AG09319 (cell line): ENCODE data around the gene TSPOAP1.

ENCODE experiments used
- DNase-seq: peaks from one replicate; pipeline ENCODE4 v3.0.0-alpha.2; 2010; ENCODE audit warnings: low read depth; ENCODE audit errors: extremely low read depth
- TF ChIP-seq, protein P1 (sequence below): IDR thresholded peaks from 2 replicates; pipeline ENCODE4 v1.5.1; 2011; ENCODE audit warnings: low read depth, mild to moderate bottlenecking, inconsistent platforms, low read length, moderate library complexity

TSPOAP1 gene

DNA sequence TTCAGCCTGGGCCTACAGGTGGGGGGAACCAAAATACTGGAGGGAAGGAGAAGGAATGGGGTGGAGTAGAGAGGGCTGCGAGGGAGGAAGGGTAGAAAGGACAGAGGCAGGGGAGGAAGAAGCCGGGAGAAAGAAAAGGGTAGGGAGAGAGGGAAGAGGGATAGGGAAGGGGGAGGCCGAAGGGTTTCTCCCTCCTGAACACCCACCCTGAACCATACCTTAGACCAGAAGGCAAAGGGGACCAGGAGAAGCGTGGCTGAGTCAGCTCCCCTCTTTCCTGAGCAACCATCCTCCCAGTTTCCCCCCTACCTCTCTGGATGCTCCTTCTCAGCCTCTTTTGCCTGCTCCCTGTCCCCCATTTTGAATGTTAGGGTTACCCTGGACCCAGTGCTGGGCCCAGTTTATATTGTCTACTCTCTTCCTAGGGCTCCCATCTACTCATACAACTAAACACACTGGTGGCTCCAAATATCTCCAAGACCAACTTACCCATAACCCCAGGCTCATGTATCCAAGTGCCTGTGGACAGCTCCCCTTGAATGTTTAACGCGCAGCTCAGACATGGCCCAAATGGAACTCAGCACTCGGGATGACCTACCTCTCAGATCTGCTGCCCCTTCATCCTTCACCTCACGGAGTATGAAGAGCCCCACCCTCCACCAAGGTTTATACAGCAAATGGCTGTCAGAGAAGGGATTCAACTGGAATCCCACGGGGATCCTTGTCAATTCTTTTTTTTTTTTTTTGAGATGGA lies 7.8 kb downstream of the TSPOAP1 start:
- no peak for DNase-seq
- TF ChIP-seq, protein P1, sequence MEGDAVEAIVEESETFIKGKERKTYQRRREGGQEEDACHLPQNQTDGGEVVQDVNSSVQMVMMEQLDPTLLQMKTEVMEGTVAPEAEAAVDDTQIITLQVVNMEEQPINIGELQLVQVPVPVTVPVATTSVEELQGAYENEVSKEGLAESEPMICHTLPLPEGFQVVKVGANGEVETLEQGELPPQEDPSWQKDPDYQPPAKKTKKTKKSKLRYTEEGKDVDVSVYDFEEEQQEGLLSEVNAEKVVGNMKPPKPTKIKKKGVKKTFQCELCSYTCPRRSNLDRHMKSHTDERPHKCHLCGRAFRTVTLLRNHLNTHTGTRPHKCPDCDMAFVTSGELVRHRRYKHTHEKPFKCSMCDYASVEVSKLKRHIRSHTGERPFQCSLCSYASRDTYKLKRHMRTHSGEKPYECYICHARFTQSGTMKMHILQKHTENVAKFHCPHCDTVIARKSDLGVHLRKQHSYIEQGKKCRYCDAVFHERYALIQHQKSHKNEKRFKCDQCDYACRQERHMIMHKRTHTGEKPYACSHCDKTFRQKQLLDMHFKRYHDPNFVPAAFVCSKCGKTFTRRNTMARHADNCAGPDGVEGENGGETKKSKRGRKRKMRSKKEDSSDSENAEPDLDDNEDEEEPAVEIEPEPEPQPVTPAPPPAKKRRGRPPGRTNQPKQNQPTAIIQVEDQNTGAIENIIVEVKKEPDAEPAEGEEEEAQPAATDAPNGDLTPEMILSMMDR: no peak

DNA sequence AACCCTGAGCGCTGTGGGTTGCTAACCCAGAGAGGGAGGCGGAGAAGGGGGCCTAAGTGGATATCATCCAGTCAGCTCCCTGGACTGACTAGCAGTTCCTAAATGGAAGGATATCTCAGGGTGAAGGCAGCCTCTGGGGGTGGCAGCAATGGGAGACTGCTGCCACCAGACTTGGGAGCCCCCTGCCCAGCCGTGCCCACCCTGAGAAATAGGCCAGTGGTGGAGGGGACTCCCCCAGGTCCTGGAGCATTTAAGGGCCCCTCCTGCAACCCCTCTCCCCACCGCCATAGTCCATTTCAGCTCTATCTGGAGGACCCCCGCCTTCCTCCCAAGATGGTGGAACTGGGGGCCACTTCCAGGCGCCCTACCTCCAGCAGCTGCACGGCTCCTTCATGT lies 8.4 kb downstream of the TSPOAP1 start:
- DNase-seq: no peak
- TF ChIP-seq, protein P1: no peak

DNA sequence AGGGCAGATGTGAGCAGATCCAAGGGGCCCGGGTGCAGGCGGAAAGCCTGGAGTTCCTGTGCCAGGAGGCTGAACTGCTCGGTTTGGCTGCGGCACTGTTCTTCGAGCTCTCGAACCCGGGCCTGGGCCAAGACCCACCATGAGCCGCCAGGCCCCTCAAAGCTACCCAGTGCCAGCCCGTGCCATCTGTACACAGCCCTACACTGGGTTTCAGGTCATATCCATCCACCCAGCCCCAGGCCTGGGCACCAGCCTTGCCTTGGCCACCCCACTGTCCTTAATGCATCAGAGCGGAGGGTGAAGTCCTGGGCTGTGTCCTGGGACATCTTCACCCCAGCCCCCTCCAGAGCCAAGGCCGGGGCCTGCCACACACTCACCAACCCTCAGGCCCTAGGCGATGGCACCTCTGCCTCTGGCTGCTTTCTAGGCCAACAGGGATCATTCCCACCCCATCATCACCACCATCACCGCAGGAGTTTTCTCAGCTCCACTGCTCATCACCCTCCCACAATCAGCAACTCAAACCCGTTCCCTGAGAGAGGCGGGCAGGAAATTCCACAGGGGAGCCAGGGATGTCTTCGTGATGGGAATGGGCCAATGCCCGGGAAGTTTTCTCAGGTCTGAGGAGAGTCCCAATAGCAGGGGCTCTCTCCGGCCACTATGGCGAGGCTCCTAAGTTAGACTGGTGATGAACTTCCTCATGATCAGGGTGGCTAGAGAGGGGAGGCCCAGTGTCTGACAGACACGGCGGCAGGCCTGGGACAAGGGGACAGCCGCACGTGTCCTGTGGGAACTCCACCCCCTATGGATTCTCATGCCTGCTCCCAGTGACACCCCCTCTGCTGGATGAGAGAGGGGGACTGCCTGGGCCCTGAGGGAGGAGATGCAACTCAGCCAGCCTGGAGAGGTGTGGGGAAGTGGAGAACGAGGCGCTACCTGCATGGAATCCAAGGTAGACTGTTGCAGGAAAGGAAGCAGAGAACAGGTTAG lies 9.1 kb downstream of the TSPOAP1 start:
- DNase-seq: no peak
- TF ChIP-seq, protein P1: no peak

DNA sequence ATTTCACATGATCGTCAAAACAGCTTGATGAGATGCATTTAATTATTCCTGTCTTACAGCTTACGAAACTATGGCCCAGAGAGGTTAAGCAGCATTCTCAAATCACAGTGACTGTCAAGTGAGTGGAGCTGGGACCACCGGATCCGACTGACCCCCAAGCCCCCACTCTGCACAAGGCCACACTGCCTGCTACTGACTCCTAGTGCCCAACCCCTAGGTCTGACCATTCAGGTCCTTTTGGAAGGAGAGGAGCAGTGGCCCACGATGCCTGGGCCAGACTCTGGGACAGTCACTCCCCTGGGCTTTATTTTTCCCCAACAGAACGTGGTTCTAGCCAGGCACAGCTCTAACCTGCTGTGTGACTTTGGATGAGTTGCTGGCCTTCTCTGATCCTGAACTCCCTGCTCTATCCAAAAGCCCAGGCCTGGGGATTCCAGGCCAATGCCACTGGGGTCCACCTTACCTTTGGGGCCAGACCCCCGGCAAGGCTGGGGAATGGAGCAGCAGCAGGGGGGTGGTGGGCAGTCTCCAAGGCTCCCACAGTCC lies 9.9 kb downstream of the TSPOAP1 start:
- no peak for DNase-seq
- TF ChIP-seq, protein P1: no peak

DNA sequence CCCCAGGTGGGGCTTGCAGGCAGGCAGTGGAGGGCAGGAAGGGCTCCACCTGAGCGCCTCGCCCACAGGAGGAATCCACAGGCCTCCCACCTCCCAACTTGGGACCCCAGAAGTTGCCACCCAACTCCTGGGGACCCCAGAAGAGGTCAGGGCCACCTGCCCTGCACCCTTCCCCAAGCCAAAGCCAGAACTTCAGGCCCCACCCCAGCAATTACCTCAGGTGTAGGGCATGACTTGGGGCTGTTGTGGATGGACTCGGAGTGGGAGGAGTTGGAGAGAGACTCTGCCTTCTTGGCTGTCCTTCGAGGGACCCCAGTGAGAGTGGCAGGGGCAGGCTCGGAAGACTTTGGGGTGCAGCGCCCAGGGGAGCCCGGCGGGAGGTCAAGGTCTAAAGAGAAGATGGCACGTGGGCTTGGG lies 10.5 kb downstream of the TSPOAP1 start:
- TF ChIP-seq, protein P1: no peak
- DNase-seq: no peak

DNA sequence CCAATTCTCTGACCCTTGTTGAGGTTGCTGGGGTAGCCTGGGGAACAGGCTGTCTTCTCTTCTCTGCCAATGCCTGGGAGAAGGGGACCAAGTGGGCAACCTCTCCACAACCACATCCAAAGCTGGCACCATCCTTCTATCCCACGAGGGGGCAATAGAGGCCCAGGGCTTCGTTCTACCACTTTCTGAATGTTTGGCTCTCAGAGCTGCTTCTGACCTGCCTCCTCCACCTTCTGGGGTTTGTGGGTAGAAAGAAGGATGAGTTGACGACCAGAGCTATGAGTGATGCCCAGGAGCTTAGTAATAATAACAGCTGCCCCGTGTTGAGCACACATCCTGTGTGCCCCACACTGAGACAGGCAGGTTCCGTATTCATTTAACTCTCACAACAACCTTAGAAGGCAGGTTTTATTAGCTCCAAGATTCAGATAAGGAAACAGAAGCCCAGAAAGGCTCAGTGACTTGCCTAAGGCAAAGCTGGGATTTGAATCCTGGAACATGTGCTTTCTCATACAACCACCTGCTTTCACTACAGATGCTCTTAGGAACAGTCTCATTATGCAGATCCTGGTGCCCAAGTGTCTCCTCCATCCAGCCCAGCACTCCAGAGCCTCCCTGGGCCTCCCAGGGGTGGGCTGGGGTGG lies 11.1 kb downstream of the TSPOAP1 start:
- DNase-seq: no peak
- TF ChIP-seq, protein P1: peak; percentile 60
